Ishikawa (cell line): ENCODE data around the gene RBPMS2.

Source experiments
- CEBPB ChIP-seq: IDR thresholded peaks from 2 replicates; pipeline ENCODE4 v1.6.1; 2012
- CREB1 ChIP-seq: IDR thresholded peaks from 2 replicates; pipeline ENCODE4 v1.6.1; 2012; ENCODE audit warnings: low read depth
- EP300 ChIP-seq: IDR thresholded peaks from 2 replicates; pipeline ENCODE4 v1.6.1; 2012; ENCODE audit warnings: borderline replicate concordance
- FOXM1 ChIP-seq: IDR thresholded peaks from 2 replicates; pipeline ENCODE4 v1.6.1; 2012; ENCODE audit warnings: low read depth, borderline replicate concordance
- NFIC ChIP-seq: IDR thresholded peaks from 2 replicates; pipeline ENCODE4 v1.6.1; 2012
- TAF1 ChIP-seq: IDR thresholded peaks from 2 replicates; pipeline ENCODE4 v1.6.1; 2012; ENCODE audit warnings: low read depth, mild to moderate bottlenecking
- ZBTB7A ChIP-seq: IDR thresholded peaks from 2 replicates; pipeline ENCODE4 v1.6.1; 2012; ENCODE audit warnings: low read depth
- TF ChIP-seq, protein P1 (sequence below): IDR thresholded peaks from 2 replicates; pipeline ENCODE4 v1.6.1; 2012; ENCODE audit warnings: low read depth, mild to moderate bottlenecking
- TF ChIP-seq, protein P2 (sequence below): IDR thresholded peaks from 2 replicates; pipeline ENCODE4 v1.6.1; 2012

DNA sequence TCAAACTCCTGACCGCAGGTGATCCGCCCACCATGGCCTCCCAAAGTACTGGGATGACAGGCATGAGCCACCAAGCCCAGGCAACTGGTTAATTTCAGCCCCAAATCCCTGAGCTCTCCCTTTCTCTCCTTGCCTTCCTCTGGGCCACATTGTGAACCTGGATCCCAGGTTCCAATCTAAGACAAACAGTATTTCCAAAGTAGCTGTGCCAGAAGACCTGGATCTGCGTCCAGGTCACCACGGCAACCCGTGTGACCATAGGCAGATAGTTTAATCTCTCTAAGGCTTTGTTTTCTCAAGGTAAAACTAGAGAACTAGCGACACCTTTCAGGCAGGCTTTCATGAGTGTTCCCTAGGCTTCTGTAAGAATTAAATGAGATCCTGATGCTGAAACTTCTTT lies 5.9 kb upstream of the RBPMS2 start:
- TF ChIP-seq, protein P1, sequence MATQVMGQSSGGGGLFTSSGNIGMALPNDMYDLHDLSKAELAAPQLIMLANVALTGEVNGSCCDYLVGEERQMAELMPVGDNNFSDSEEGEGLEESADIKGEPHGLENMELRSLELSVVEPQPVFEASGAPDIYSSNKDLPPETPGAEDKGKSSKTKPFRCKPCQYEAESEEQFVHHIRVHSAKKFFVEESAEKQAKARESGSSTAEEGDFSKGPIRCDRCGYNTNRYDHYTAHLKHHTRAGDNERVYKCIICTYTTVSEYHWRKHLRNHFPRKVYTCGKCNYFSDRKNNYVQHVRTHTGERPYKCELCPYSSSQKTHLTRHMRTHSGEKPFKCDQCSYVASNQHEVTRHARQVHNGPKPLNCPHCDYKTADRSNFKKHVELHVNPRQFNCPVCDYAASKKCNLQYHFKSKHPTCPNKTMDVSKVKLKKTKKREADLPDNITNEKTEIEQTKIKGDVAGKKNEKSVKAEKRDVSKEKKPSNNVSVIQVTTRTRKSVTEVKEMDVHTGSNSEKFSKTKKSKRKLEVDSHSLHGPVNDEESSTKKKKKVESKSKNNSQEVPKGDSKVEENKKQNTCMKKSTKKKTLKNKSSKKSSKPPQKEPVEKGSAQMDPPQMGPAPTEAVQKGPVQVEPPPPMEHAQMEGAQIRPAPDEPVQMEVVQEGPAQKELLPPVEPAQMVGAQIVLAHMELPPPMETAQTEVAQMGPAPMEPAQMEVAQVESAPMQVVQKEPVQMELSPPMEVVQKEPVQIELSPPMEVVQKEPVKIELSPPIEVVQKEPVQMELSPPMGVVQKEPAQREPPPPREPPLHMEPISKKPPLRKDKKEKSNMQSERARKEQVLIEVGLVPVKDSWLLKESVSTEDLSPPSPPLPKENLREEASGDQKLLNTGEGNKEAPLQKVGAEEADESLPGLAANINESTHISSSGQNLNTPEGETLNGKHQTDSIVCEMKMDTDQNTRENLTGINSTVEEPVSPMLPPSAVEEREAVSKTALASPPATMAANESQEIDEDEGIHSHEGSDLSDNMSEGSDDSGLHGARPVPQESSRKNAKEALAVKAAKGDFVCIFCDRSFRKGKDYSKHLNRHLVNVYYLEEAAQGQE = no peak
- TF ChIP-seq, protein P2, sequence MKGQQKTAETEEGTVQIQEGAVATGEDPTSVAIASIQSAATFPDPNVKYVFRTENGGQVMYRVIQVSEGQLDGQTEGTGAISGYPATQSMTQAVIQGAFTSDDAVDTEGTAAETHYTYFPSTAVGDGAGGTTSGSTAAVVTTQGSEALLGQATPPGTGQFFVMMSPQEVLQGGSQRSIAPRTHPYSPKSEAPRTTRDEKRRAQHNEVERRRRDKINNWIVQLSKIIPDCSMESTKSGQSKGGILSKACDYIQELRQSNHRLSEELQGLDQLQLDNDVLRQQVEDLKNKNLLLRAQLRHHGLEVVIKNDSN = no peak
- no peak for TF ChIP-seq TAF1
- TF ChIP-seq FOXM1 = no peak
- TF ChIP-seq NFIC = no peak
- no peak for TF ChIP-seq CREB1
- no peak for TF ChIP-seq CEBPB
- no peak for TF ChIP-seq ZBTB7A
- TF ChIP-seq EP300 = no peak
